ENCODE data around the gene MAP2K2. TPM values are rescaled to one million over a fixed set of nuclear protein-coding genes. Genes with fewer than 3 reads are reported as not detected.
"Not testable (repeated sequence)": the region's sequence is repeated elsewhere in the genome, so short reads cannot be mapped to it uniquely, and the experiment has no call there.

Gene MAP2K2
- polyA plus RNA-seq, 3 donors from 2014 or later: 75.5 to 96.0 (median 86.6) TPM

- not testable (repeated sequence) for H3K4me3 Mint-ChIP-seq; DNase-seq; H3K36me3 Mint-ChIP-seq; H3K27ac Mint-ChIP-seq; H3K27me3 Mint-ChIP-seq (ENCODE audit: low read depth in 3 of 3); H3K9me3 Mint-ChIP-seq
- H3K4me1 Mint-ChIP-seq: peaks cover 13 to 14% of the 10 kb centered on the region in 2 donors
Observed at GRCh38 chr19:4142916-4143315, 19.0 kb upstream of the MAP2K2 start.

GRCh38 chr19:4140237-4140711 is 16.4 kb upstream of the MAP2K2 start:
- peak in 2 of 3 donors; percentile 28 to 29 for DNase-seq
- Mint-ChIP-seq H3K4me1 (peaks cover 13 to 14% of the 10 kb centered on the region in 2 donors), H3K27me3 (ENCODE audit: low read depth in 3 of 3) (peaks cover 0 to 4% (median 3%) of the 10 kb centered on the region in 3 donors), H3K36me3 (no peaks in the 10 kb centered on the region), H3K4me3 (peak overlapping the region in 2 of 5 donors; percentile 31 to 65), H3K9me3 (no peaks in the 10 kb centered on the region), H3K27ac (peak overlapping the region in 1 of 6 donors; percentile 71)

- Mint-ChIP-seq H3K4me1 (peaks cover 13 to 14% of the 10 kb centered on the region in 2 donors), H3K36me3 (no peaks in the 10 kb centered on the region)
- DNase-seq: peak; percentile 77 to 81 (median 80)
Observed at GRCh38 chr19:4139614-4140236, 15.8 kb upstream of the MAP2K2 start.

GRCh38 chr19:4138445-4138844 is 14.5 kb upstream of the MAP2K2 start:
- H3K4me1 Mint-ChIP-seq: peaks cover 13 to 14% of the 10 kb centered on the region in 2 donors
- H3K9me3 Mint-ChIP-seq: no peaks in the 10 kb centered on the region
- peaks cover 0 to 3% (median 0%) of the 10 kb centered on the region in 3 donors for H3K27me3 Mint-ChIP-seq (ENCODE audit: low read depth in 3 of 3)
- no peak for DNase-seq
- H3K4me3 Mint-ChIP-seq: no peak overlapping the region
- no peaks in the 10 kb centered on the region for H3K36me3 Mint-ChIP-seq
- no peak overlapping the region for H3K27ac Mint-ChIP-seq

More at GRCh38 chr19:4139614-4140236, 15.8 kb upstream of the MAP2K2 start:
- Mint-ChIP-seq H3K9me3 (no peaks in the 10 kb centered on the region), H3K27ac (peak overlapping the region in 5 of 6 donors; percentile 3 to 88 (median 31)), H3K4me3 (peak overlapping the region in 4 of 5 donors; percentile 11 to 65 (median 48)), H3K27me3 (ENCODE audit: low read depth in 3 of 3) (peaks cover 0 to 8% (median 3%) of the 10 kb centered on the region in 3 donors)

- peaks cover 0 to 3% (median 0%) of the 10 kb centered on the region in 3 donors for H3K27me3 Mint-ChIP-seq (ENCODE audit: low read depth in 3 of 3)
- no peaks in the 10 kb centered on the region for H3K36me3 Mint-ChIP-seq
- H3K9me3 Mint-ChIP-seq: no peaks in the 10 kb centered on the region
- no peak overlapping the region for H3K27ac Mint-ChIP-seq
- no peak overlapping the region for H3K4me3 Mint-ChIP-seq
- DNase-seq: no peak
- H3K4me1 Mint-ChIP-seq: peaks cover 13 to 14% of the 10 kb centered on the region in 2 donors
Observed at GRCh38 chr19:4136680-4137088, 12.8 kb upstream of the MAP2K2 start.

- H3K9me3 Mint-ChIP-seq; H3K36me3 Mint-ChIP-seq; H3K27ac Mint-ChIP-seq; H3K4me3 Mint-ChIP-seq; DNase-seq; H3K27me3 Mint-ChIP-seq (ENCODE audit: low read depth in 3 of 3): not testable (repeated sequence)
- H3K4me1 Mint-ChIP-seq: peaks cover 11% of the 10 kb centered on the region in 2 donors
Observed at GRCh38 chr19:4135386-4135785, 11.5 kb upstream of the MAP2K2 start.

GRCh38 chr19:4134351-4134750 is 10.4 kb upstream of the MAP2K2 start:
- no peaks in the 10 kb centered on the region for H3K36me3 Mint-ChIP-seq
- no peaks in the 10 kb centered on the region for H3K9me3 Mint-ChIP-seq
- DNase-seq: no peak
- peaks cover 0 to 3% (median 2%) of the 10 kb centered on the region in 3 donors for H3K27me3 Mint-ChIP-seq (ENCODE audit: low read depth in 3 of 3)
- no peak overlapping the region for H3K4me3 Mint-ChIP-seq
- no peak overlapping the region for H3K27ac Mint-ChIP-seq
- H3K4me1 Mint-ChIP-seq: peaks cover under 1% of the 10 kb centered on the region in 2 donors

GRCh38 chr19:4130744-4131438 is 7.0 kb upstream of the MAP2K2 start:
- Mint-ChIP-seq H3K9me3 (no peaks in the 10 kb centered on the region), H3K27me3 (ENCODE audit: low read depth in 3 of 3) (peaks cover 0 to 3% (median 2%) of the 10 kb centered on the region in 3 donors), H3K36me3 (no peaks in the 10 kb centered on the region), H3K27ac (no peak overlapping the region), H3K4me3 (no peak overlapping the region), H3K4me1 (no peaks in the 10 kb centered on the region)
- no peak for DNase-seq

GRCh38 chr19:4129050-4129449 is 5.1 kb upstream of the MAP2K2 start:
- H3K27me3 Mint-ChIP-seq (ENCODE audit: low read depth in 3 of 3); H3K36me3 Mint-ChIP-seq; DNase-seq; H3K4me1 Mint-ChIP-seq; H3K9me3 Mint-ChIP-seq; H3K27ac Mint-ChIP-seq; H3K4me3 Mint-ChIP-seq: not testable (repeated sequence)

GRCh38 chr19:4127322-4127721 is 3.4 kb upstream of the MAP2K2 start:
- not testable (repeated sequence) for H3K4me3 Mint-ChIP-seq; H3K27me3 Mint-ChIP-seq (ENCODE audit: low read depth in 3 of 3); H3K9me3 Mint-ChIP-seq; DNase-seq; H3K36me3 Mint-ChIP-seq; H3K27ac Mint-ChIP-seq
- H3K4me1 Mint-ChIP-seq: peaks cover 10 to 12% of the 10 kb centered on the region in 2 donors

- H3K27me3 Mint-ChIP-seq (ENCODE audit: low read depth in 3 of 3): peaks cover 0 to 8% (median 2%) of the 10 kb centered on the region in 3 donors
- H3K9me3 Mint-ChIP-seq: no peaks in the 10 kb centered on the region
- H3K4me3 Mint-ChIP-seq: peak overlapping the region; percentile 58 to 78 (median 69)
- H3K27ac Mint-ChIP-seq: peak overlapping the region in 4 of 6 donors; percentile 26 to 85 (median 59)
- peaks cover 15 to 21% of the 10 kb centered on the region in 2 donors for H3K4me1 Mint-ChIP-seq
- DNase-seq: no peak
- no peaks in the 10 kb centered on the region for H3K36me3 Mint-ChIP-seq
Observed at GRCh38 chr19:4124638-4125037, 716 bp upstream of the MAP2K2 start.

- H3K9me3 Mint-ChIP-seq: no peaks in the 10 kb centered on the region
- H3K4me3 Mint-ChIP-seq: peak overlapping the region; percentile 88 to 94 (median 92)
- DNase-seq: no peak
- peaks cover 20 to 28% of the 10 kb centered on the region in 2 donors for H3K4me1 Mint-ChIP-seq
- H3K36me3 Mint-ChIP-seq: peaks cover 0 to 3% (median 0%) of the 10 kb centered on the region in 3 donors
- H3K27ac Mint-ChIP-seq: peak overlapping the region; percentile 86 to 97 (median 92)
- H3K27me3 Mint-ChIP-seq (ENCODE audit: low read depth in 3 of 3): peaks cover 0 to 8% (median 2%) of the 10 kb centered on the region in 3 donors
Observed at GRCh38 chr19:4122480-4122879, 1.4 kb downstream of the MAP2K2 start.

GRCh38 chr19:4121815-4122214 is 2.1 kb downstream of the MAP2K2 start:
- peaks cover 27 to 32% of the 10 kb centered on the region in 2 donors for H3K4me1 Mint-ChIP-seq
- H3K4me3 Mint-ChIP-seq: peak overlapping the region in 3 of 5 donors; percentile 5 to 55 (median 18)
- DNase-seq: no peak
- H3K9me3 Mint-ChIP-seq: no peaks in the 10 kb centered on the region
- H3K27me3 Mint-ChIP-seq (ENCODE audit: low read depth in 3 of 3): peaks cover under 1 to 8% (median 2%) of the 10 kb centered on the region in 3 donors
- peak overlapping the region in 2 of 6 donors; percentile 31 to 57 for H3K27ac Mint-ChIP-seq
- H3K36me3 Mint-ChIP-seq: peaks cover 0 to 5% (median 0%) of the 10 kb centered on the region in 3 donors

GRCh38 chr19:4121273-4121612 is 2.7 kb downstream of the MAP2K2 start:
- H3K36me3 Mint-ChIP-seq: peaks cover 0 to 5% (median 2%) of the 10 kb centered on the region in 3 donors
- H3K9me3 Mint-ChIP-seq: no peaks in the 10 kb centered on the region
- peak overlapping the region in 1 of 5 donors; percentile 27 for H3K4me3 Mint-ChIP-seq
- peak overlapping the region in 4 of 6 donors; percentile 24 to 71 (median 54) for H3K27ac Mint-ChIP-seq
- H3K27me3 Mint-ChIP-seq (ENCODE audit: low read depth in 3 of 3): peaks cover 2 to 8% (median 2%) of the 10 kb centered on the region in 3 donors
- no peak for DNase-seq
- H3K4me1 Mint-ChIP-seq: peaks cover 27 to 33% of the 10 kb centered on the region in 2 donors
